ENCODE measurements around the gene KLHL18. TPM values are rescaled to one million over a fixed set of nuclear protein-coding genes. Genes with fewer than 3 reads are reported as not detected.

KLHL18 gene
- total and polyA plus RNA-seq, 7 donors, result 10.3 to 33.8 (median 12.7) TPM

- Histone ChIP-seq H3K9me3 (no peaks in the 10 kb centered on the region), H3K4me3 (no peak overlapping the region), H3K27me3 (no peaks in the 10 kb centered on the region), H3K4me1 (no peaks in the 10 kb centered on the region), H3K27ac (no peak overlapping the region), H3K36me3 (peaks cover 8 to 97% (median 48%) of the 10 kb centered on the region in 4 donors)
- no peak for DNase-seq
- 80 to 85% methylated on average over 2 of the region's 2 CpGs for WGBS, 2 donors
- TF ChIP-seq EP300 (IDR thresholded peaks at IDR 0.05) (no peak), POLR2AphosphoS5 (IDR thresholded peaks at IDR 0.05) (no peak), POLR2A (IDR thresholded peaks at IDR 0.05) (no peak)
- TF ChIP-seq, protein P1, sequence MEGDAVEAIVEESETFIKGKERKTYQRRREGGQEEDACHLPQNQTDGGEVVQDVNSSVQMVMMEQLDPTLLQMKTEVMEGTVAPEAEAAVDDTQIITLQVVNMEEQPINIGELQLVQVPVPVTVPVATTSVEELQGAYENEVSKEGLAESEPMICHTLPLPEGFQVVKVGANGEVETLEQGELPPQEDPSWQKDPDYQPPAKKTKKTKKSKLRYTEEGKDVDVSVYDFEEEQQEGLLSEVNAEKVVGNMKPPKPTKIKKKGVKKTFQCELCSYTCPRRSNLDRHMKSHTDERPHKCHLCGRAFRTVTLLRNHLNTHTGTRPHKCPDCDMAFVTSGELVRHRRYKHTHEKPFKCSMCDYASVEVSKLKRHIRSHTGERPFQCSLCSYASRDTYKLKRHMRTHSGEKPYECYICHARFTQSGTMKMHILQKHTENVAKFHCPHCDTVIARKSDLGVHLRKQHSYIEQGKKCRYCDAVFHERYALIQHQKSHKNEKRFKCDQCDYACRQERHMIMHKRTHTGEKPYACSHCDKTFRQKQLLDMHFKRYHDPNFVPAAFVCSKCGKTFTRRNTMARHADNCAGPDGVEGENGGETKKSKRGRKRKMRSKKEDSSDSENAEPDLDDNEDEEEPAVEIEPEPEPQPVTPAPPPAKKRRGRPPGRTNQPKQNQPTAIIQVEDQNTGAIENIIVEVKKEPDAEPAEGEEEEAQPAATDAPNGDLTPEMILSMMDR (IDR thresholded peaks at IDR 0.05), result no peak
- intact Hi-C loops (cut with DNase I), result no loop called here
Measured at GRCh38 chr3:47340866-47341265, 58.1 kb downstream of the KLHL18 start.

- no peaks in the 10 kb centered on the region for H3K27me3 ChIP-seq
- H3K36me3 ChIP-seq, result peaks cover 8 to 84% (median 36%) of the 10 kb centered on the region in 4 donors
- TF ChIP-seq, protein P1 (IDR thresholded peaks at IDR 0.05), result no peak
- no peak for TF ChIP-seq EP300 (IDR thresholded peaks at IDR 0.05)
- TF ChIP-seq POLR2AphosphoS5 (IDR thresholded peaks at IDR 0.05), result no peak
- no peak for TF ChIP-seq POLR2A (IDR thresholded peaks at IDR 0.05)
- no peak overlapping the region for H3K4me3 ChIP-seq
- H3K9me3 ChIP-seq, result no peaks in the 10 kb centered on the region
- no peaks in the 10 kb centered on the region for H3K4me1 ChIP-seq
- 94 to 96% methylated on average over 2 of the region's 2 CpGs for WGBS, 2 donors
- intact Hi-C loops (cut with DNase I), result no loop called here
- no peak overlapping the region for H3K27ac ChIP-seq
- peak; percentile 43 for DNase-seq
Measured at GRCh38 chr3:47342151-47342550, 59.4 kb downstream of the KLHL18 start.

DNA sequence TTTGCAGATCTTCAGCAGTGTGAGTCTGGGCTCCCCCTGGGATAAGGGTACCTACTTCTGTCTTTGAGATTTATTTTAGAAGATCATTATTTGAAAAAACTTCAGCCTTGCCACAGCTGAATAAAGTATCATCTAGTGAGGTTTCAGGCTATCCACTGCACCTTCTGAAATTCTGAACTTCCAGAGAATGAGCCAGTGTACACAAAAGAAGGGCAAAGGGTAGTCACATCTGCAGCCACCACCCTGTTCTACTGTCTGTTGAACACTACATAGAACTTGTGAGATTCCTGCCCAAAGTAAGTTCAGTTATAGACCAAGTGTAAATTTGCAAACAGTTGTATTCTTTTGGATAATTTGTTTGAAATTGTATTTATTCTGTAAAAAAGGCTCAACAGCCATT is 60.1 kb downstream of the KLHL18 start:
- Histone ChIP-seq H3K36me3 (peaks cover 8 to 77% (median 30%) of the 10 kb centered on the region in 4 donors), H3K4me3 (no peak overlapping the region), H3K27me3 (no peaks in the 10 kb centered on the region), H3K9me3 (no peaks in the 10 kb centered on the region), H3K4me1 (no peaks in the 10 kb centered on the region), H3K27ac (no peak overlapping the region)
- peak; percentile 11 for DNase-seq
- intact Hi-C loops (cut with DNase I), result no loop called here
- TF ChIP-seq, protein P1 (IDR thresholded peaks at IDR 0.05), result no peak
- TF ChIP-seq POLR2A (IDR thresholded peaks at IDR 0.05), result no peak
- no peak for TF ChIP-seq POLR2AphosphoS5 (IDR thresholded peaks at IDR 0.05)
- no peak for TF ChIP-seq EP300 (IDR thresholded peaks at IDR 0.05)

DNA sequence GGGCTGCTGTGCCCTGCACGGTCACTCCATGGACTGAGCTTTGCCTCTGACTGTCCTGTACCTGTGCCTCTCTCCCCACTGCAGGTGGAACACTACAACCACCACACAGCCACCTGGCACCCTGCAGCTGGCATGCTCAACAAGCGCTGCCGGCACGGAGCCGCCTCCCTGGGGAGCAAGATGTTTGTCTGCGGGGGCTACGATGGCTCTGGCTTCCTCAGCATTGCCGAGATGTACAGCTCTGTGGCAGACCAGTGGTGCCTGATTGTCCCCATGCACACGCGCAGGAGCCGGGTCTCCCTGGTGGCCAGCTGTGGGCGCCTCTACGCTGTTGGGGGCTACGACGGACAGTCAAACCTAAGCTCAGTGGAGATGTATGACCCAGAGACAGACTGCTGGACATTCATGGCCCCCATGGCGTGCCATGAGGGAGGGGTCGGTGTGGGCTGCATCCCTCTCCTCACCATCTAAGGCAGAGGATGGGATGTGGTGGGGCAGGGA is 60.8 kb downstream of the KLHL18 start:
- no peak overlapping the region for H3K4me3 ChIP-seq
- no peaks in the 10 kb centered on the region for H3K4me1 ChIP-seq
- no peak for DNase-seq
- no peaks in the 10 kb centered on the region for H3K9me3 ChIP-seq
- H3K27me3 ChIP-seq, result no peaks in the 10 kb centered on the region
- H3K36me3 ChIP-seq, result peaks cover 8 to 70% (median 29%) of the 10 kb centered on the region in 4 donors
- intact Hi-C loops (cut with DNase I), result no loop called here
- no peak for TF ChIP-seq EP300 (IDR thresholded peaks at IDR 0.05)
- TF ChIP-seq POLR2AphosphoS5 (IDR thresholded peaks at IDR 0.05), result no peak
- TF ChIP-seq, protein P1 (IDR thresholded peaks at IDR 0.05), result no peak
- TF ChIP-seq POLR2A (IDR thresholded peaks at IDR 0.05), result no peak
- H3K27ac ChIP-seq, result no peak overlapping the region
- 96 to 97% methylated on average over 17 of the region's 17 CpGs for WGBS, 2 donors

DNA sequence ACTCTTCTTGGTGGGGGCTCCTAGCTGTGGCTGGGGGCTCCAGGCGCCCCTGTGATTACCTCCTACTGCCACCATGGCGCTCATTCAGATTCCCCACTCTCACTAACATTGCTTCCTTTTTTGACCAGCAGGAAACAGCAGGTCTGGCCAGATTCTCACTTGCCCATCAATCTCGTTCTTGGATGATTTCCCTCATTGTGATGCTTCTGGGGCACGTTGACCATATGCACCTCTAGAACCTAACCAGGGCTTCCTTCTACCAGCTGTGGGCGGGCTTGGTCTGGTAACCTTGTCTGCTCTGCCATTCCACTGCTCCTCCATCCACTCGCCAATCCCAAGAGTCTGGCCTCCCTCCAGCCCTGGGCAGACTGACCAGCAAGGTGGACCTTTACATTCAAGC is 62.2 kb downstream of the KLHL18 start:
- TF ChIP-seq POLR2AphosphoS5 (IDR thresholded peaks at IDR 0.05) (no peak), EP300 (IDR thresholded peaks at IDR 0.05) (no peak), POLR2A (IDR thresholded peaks at IDR 0.05) (no peak)
- TF ChIP-seq, protein P1 (IDR thresholded peaks at IDR 0.05), result no peak
- 82 to 90% methylated on average over 6 of the region's 6 CpGs for WGBS, 2 donors
- no peak overlapping the region for H3K27ac ChIP-seq
- H3K4me1 ChIP-seq, result no peaks in the 10 kb centered on the region
- no peak overlapping the region for H3K4me3 ChIP-seq
- H3K9me3 ChIP-seq, result no peaks in the 10 kb centered on the region
- intact Hi-C loops (cut with DNase I), result no loop called here
- H3K36me3 ChIP-seq, result peaks cover 6 to 56% (median 22%) of the 10 kb centered on the region in 4 donors
- peak; percentile 30 for DNase-seq
- no peaks in the 10 kb centered on the region for H3K27me3 ChIP-seq

Data from sigmoid colon (tissue), 7 donors.